HL-60/S4 (cell line): ENCODE data around the gene SLIT3.

ENCODE experiments used
- in situ Hi-C: fragments of 300-500 bp; cut with MboI; formaldehyde crosslinking; loops from 2 replicates; pipeline ENCODE4 v1.14.3; 2022; ENCODE audit warnings: low sequenced_read_pairs

Gene SLIT3

DNA sequence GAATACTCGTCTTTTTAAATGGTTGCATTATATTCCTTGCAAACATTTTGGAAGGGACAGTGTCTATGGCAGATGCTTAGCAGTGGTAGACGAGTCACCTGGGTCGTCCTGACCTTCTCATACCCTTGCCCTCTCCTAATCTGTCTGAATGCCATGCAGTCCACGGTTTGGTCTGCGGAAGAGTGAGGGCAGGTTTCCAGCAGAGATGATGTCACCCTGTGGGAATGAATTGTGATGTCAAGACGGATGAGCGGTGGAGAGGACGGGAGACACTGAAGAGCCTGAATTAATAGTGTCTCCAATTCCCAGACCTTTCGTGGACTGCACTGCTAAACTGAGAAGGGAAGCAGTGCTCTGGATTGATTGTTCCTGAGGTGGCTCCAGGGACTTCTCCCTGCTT lies 392.7 kb downstream of the SLIT3 start:
- in situ Hi-C loops: no loop called here

DNA sequence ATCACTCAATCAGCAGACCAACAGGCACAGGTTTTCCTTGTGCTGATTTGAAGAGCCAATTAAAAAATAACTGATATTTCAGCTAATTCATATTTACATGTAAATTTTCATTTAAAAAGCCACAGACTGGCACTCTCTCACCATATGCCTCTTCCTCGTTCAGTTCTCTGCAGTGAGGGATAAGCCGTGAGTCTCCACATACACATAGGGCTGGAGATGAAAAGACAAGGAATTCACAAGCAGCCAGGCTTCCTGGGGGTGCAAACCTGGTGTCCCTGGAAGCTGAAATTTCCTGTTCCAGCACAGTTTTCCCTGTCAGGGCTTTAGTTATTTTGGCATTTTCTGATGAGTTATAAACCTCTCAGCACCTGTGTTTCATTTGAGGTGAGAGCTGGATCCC lies 397.9 kb downstream of the SLIT3 start:
- in situ Hi-C loops: no loop called here

DNA sequence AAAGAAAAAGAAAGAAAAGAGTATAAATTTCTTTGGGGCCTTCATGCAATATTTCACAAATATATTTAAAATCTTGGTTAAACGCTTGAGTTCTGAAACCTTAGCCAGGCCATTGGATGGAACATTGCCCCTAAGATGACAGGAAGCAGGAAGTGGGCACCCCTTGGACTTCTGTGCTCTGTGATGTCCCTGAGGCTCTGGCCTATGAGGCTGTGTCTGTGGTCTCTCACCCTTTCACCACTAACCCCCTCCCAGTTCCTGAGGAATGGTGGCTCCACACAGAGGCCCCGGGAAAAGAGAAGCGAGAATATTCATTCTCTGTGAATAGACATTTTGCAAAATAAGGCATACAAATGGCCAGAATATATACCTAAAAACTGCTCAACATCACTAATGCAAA lies 401.3 kb downstream of the SLIT3 start:
- in situ Hi-C loops: no loop called here

DNA sequence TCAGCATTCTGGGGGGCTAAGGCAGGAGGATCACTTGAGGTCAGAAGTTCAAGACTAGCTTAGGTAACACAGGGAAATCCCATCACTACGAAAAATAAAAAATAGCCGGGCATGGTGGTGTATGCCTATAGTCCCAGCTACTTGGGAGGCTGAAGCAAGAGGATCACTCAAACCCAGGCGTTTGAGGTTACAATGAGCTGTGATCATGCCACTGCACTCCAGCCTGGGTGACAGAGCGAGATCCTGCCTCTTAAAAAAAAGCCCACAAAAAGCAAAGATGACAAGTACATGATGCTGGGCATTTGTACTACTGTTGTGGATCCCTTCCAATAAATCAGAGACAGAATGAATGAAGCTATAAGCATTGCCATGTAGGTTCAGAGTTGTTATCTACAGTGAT lies 401.7 kb downstream of the SLIT3 start:
- in situ Hi-C loops: no loop called here

DNA sequence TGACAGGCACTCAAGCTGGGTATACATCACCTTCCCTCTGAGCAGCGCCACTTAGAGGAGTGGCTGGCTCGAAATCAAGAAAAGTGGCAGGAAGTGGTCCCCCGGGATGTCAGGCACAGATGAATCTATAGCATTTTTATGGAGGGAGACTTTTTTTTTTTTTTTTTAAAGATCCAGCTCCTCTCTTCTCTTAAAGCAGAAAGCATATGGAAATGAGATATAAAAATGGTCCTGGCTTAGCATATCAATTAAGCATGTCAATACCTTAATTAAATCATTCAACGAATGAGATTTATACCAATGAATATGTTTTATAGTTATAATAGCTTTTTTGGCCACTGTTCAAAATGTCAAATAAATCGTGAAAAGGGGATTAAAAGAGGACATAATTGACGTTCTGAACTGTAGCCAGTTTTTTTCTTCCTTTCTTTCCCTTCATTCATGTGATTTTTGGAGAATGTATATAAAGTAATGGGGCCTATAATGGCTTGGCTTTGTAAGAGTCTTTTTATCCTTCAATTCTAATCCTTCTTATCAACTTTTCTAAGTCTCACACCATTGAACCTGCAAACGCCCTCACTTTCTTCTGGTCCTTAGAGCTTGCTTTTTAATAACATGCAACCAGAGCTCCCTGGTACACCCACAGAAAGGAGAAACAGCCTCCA lies 402.6 kb downstream of the SLIT3 start:
- in situ Hi-C loops: no loop called here

DNA sequence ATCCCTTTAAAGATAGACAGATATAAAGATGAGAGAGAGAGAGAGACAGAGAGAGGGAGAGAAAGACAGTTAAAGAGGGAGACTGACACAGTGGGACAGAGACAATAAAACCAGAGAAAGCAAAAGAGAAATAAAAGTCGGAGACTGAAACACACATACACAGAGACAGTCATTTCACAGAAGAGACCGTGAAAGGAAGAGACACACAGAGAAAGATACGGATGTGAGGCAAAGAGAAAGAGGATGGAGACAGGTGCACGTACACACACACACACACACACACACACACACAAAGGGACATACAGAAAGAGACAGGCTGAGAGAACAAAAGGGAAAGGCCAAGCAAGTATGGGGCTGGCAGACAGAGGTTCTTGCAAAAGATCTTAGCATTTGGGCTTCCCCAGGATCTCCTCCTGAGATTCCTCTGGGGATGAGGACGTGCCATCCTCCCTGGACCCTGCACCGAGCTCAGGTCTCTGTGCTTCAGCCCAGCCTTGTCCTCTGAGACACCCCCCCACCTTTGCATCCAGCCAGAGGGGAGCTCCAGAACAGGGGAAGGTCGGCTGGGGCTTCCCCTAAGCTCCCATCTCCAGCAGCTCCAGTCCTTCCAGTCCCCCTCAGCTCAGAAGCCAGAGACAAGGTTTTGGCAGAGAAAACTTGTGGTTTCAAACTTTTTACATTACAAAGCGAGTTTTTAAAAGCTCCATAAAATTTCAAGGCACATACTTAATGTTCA lies 403.4 kb downstream of the SLIT3 start:
- in situ Hi-C loops: no loop called here

DNA sequence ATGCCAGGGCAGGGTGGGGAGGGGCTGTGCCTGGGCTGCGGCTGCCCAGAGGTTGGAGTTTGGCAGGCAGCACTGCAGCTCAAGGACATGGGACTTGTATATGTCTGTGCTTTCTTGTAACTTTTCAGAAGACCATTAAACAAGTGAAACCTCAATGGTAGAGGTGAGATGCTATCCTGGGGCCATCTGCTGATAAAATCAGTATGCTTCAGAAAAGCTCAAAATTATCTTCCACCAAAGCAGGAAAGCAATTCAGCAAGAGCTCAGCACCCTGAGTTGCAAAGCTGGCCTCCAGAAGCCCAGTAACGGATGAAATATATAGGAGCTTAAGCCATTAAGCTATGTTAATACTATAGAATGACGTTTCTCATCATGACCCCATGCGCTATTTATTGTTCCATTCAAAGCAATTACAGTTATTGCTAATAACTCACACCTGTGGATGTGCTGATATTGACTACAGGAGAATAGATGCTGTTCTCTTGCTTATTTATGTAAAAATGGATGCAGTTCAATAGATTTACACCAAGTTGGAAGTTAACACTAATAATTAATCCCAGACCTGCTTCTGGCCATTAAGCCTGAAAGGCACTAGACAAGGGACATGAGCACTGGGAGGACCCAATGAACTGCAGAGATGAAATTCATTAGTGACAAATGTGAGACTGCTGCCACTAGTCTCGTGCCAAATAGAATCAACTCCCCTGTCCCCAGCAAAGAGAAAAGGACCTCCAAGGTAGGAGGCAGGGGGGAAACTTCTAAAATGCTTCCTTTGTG lies 405.5 kb downstream of the SLIT3 start:
- in situ Hi-C loops: no loop called here

DNA sequence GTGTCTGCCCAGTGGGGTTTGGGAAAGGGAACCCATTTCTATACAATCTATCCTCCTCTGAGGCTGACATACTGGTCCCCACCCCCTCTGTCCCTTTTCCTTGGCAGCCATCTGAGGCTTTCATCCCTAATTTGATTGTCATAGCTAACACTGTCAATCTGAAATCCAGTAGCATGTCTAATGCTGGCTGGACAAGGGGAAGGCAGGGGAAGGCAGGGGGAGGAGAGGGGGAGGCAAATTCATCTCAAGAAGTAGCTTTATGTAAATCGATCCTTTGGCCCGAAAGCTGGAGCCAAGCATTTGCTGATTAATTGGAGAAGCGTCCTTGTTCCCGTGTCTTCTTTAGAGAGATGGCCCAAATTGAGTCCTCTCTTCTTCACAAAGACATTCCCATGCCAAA lies 407.7 kb downstream of the SLIT3 start:
- in situ Hi-C loops: no loop called here

DNA sequence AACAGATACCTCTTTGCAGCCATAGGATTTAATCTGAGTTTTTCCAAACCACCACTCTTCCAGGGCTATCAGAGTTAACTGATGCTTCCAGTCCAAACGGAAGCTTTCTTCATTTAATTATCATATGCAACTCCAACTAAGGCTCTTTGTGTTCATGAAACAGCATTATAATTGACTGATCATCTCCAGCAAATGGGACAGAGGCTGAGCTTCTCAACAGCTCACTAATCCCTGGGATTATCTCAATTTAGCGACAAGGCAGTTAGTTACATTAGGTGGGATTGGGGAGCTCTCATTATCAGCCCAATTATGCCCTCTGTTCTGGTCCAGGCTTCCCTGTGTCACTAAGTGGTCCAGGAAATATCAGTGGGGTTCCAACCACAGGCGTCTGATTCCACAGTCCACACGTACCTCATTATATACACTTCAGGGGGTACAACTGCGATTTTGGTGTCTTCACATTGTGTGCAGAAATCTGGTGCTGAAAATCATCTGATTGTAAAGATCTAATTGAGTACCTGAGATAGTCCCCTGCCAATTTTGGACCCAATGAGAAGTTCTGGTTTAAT lies 408.2 kb downstream of the SLIT3 start:
- in situ Hi-C loops: no loop called here

DNA sequence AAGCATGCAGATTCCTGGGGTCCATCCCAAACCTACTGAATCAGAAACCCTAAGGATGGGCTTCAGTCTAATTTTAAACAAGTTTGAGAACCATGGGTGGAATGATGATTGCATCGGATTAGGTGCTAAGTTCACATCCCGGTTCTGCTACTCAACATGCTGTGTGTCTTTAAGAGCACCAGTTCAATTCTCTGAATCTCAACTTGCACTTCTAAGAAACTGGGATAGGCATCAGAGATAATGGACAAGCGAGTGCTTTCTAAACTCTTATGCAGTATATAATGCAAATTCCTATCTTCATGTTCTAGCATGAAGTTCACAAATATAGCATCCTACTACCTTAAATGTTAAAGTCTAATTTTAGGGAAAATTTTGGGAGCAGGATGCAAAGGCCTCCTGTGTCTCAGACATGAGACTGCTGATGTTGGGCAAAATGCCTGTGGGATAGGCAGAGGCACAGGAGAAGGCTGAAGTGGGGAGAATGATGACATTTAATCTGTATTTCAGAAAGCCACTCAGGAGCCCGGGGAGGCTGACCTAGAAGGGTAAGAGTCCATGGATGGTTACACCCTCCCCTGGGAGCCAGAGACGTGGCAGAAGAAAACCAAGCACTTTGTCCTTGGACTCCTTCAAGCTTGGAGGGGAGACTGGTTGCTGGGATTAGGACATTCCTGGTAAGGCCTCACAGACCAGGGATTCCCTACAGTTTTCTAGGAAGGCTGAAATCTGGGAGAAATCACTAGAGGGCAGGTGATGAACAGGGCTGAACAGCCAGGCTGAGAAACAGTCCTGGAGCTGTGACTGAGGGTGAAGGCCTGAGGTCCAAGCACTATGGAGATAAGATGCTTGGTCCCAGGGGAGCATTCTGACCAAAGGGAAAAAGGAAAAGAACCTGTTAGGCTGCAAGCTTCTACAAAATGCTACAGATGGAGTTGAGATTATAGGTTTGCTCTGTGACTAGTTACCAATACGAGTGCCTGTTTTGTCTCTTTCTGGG lies 409.8 kb downstream of the SLIT3 start:
- in situ Hi-C loops: no loop called here

DNA sequence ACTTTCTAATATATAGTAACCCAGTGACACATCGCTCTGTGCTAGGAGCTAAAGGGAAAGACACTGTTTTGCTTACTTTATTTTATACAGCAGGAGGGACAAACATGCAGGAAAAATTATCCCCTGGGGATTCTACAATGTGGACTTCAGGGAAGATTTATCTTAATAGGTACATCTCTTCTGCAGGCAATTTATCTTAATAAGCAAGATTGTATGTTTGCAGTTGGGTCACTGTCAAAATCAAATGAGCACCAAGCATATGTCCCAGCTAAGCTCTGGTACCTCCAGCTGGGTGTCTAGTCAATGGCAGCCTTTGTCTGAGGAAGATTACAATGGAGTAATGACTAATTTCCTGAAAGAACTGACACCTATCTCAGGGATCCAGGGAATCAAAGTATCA lies 411.9 kb downstream of the SLIT3 start:
- in situ Hi-C loops: no loop called here

DNA sequence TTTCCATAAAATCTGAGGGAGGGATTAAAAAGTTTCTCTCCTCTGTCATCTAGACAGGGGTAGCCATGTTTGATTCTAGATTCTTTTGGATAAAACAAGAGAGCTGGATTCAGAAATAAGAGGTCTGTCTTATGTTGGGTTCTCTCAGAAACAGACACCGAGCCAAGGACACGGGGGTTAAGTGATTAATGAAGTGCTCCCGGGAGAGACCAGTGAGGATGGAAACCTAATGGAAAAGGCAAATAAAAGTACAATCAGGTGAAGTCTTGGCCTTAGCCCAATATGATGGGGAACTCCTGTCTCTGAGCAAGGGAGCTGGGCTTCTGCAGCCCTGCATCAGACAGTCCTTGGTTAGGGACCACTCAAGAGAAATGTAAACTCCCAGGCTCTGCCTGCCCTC lies 413.0 kb downstream of the SLIT3 start:
- in situ Hi-C loops: no loop called here

DNA sequence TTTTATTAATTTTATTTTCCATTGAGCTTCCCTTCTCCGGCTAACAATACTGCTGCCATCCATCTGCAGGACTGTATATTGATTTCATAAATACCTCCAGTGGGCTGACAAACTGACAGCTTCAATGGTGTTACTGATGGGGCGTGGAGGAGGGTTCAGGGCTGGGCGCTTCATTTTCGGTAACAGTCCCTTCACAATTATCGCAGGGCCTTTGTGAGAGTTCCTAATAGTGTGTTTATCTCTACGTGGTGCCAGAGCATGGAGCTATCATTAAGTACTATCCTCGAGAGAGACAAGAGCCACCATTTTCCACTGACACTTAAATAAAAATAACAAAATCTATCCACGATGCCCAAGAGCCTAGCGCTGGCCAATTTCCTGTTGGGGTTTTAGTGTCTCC lies 414.8 kb downstream of the SLIT3 start:
- in situ Hi-C loops: no loop called here

DNA sequence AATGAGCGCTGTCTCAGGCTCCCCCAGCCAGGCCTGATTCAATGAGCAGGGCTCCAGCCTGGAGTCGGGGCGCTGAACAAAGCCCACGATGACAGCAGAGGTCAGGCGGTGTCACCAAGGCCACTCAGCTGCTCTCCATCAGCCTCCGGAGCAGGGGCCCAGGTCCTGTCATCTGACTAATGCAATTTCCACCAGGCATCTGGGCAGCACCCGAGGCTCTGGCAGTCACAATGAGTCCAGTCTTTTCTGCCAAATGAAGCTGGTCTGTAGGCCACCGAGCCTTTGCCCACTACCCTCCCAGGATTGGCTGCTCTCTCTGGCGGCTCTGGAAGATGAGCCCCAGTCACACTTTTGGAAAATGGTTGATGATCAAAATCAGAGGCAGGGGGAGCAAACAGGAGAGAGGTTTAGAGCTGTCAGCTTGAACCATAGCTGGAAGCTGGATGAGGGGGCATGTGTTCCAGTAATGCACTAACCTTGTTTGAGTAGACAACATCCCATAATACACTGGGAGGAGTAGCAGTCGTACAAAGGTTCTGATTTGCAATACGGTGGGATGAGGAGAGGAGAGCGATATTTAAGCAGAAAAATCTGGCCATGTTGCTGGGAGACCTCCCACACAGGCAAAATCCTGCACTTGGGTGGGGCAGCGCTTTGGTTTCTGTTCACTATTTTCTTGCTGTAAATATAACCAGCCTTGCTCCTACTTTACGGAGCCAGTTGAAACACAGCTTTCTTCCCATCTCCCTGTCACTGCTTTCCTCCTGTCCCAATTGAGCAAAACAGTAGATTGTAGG lies 415.4 kb downstream of the SLIT3 start:
- in situ Hi-C loops: no loop called here

DNA sequence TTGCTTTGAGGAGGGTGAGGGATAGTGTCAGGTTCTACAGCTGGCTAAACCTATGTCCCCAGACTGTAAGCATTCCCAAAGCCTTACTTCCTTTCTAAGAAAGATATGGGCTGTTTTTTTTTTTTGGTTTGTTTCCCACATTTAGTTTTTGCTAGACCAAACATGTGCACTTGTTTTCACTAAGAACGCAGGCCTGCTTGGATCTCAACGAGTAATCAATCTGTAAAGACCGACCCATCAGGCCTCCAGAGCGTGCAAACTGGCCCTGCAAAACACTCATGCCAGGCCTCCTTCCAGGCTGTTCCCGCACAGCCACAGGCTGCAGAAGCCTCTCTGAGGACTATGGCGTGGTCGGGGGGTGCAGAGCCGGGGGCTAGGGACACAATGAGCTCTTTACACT lies 416.9 kb downstream of the SLIT3 start:
- in situ Hi-C loops: no loop called here

DNA sequence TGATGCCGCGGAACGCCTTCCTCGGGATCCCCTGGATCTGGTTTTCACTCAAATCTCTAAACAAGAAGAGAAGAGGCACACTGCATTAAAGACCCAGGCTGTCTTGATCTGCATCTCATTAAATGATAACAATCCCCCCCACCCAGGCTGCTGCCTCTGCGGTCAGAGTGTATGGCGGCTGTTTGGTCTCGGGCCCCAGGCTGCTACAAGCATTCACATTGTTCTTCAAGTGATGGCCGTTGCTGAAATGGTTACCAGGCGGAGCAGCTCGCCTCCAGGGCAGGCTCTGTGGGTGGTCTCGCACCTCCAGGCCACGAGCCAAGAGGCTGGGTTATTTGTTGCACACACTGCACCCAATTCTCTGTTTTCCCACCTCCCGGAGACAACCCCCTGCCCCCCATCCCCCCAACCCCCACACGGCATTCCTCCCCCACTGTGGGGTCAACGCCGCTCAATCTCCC lies 417.6 kb downstream of the SLIT3 start:
- in situ Hi-C loops: no loop called here

DNA sequence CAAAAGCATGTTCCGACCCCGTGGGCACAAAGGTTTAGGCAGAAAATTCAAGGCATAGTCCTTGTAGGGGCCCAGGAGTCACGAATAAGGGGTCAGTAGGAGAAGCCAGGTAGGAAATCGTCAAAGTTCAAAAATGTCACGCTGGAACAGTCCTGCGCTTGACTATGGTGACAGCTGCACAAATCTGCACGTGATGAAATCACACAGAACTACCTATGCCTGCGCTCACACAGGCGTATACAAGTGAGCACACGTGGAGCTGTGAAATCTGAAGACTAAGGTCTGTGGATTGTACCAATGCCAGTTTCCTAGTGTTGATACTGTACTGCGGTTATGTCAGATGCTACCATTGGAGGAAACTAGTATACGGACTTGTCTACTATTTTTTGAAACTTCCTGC lies 418.7 kb downstream of the SLIT3 start:
- in situ Hi-C loops: no loop called here

DNA sequence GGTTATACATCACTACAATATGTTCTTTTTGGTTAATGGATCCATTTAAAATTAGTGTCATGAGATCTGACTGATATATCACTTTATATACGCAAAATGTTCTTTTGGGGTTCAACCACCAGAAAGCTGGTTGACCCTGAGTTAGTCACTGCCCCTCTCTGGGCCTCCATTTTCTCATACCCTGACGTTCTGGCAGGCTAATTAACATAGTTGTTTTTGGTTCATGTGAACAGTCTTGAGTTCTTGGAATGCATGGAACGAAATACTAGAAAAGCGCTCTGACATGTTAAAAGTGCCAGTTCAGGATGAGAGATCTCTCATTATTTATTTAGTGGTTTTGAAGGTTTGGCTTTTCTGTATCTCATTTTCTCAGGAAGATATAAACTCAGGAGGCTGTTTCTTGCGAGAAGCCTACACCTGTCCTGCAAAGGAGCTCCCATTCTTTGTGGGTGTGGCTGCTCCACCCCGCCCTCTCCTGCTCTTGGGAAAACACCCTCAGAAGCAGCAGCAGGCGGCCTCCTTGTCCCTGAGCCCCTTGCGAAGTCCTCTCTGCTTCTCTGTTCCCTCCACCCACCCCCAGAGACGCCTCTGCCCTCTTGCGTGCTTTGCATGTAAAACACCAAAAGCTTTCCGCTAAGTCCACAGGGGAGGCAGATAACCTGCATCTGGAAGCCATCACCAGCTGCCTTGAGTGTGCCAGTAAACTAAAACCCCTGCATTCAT lies 419.4 kb downstream of the SLIT3 start:
- in situ Hi-C loops: no loop called here

DNA sequence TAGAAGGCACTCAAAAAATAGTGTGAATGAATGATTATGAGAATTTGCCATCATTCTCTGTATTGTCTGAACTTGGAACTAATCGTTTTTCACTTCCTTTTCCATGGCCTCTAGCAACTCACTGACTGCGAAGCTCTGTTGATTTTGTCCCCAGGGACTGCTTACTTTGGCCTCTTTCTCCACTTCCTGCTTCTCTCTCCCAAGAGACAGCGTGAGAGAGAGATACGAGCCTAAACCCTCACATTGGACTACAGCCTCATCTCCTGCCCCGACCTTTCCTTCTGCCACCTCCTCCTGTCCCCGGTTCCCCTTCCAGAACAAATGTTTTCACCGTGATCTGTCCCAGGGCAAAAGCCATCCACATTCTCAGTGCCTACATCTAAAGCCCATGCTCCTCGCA lies 421.0 kb downstream of the SLIT3 start:
- in situ Hi-C loops: no loop called here
